Jurkat, Clone E6-1 (cell line): ENCODE measurements around the gene PCLAF.
"Not testable (repeated sequence)": the region's sequence is repeated elsewhere in the genome, so short reads cannot be mapped to it uniquely, and the experiment has no call there.

Experiments
- DNase-seq: peaks from one replicate; pipeline ENCODE4 v3.0.0-alpha.2; 2011; ENCODE audit warnings: low read depth, low spot score
- H3K4me3 ChIP-seq: 2 replicates; pipeline ENCODE4 v1.5.1; 2011; ENCODE audit warnings: mild to moderate bottlenecking, low read length, control low read depth, moderate library complexity

PCLAF gene

GRCh38 chr15:64373360-64373759 lies 7.9 kb downstream of the PCLAF start:
- H3K4me3 ChIP-seq = no peak overlapping the region
- no peak for DNase-seq

GRCh38 chr15:64371383-64371782 lies 9.9 kb downstream of the PCLAF start:
- DNase-seq = not testable (repeated sequence)

GRCh38 chr15:64369078-64369607 lies 12.1 kb downstream of the PCLAF start:
- H3K4me3 ChIP-seq = no peak overlapping the region
- no peak for DNase-seq

More at GRCh38 chr15:64371383-64371782, 9.9 kb downstream of the PCLAF start:
- H3K4me3 ChIP-seq = not testable (repeated sequence)

- H3K4me3 ChIP-seq = no peak overlapping the region
- DNase-seq = no peak
Observed at GRCh38 chr15:64361259-64361658, 20.0 kb downstream of the PCLAF start.

- DNase-seq = no peak
- H3K4me3 ChIP-seq = peak overlapping the region; percentile 95
Observed at GRCh38 chr15:64356710-64357040, 24.6 kb downstream of the PCLAF start.

- peak; percentile 98 for DNase-seq
- peak within 1 kb of the TSS; percentile 95 for H3K4me3 ChIP-seq
Observed at GRCh38 chr15:64355944-64356709, 25.1 kb downstream of the PCLAF start, which contains the start of gene CSNK1G1. Gene CSNK1G1 (minus strand): TSS chr15:64356173. CDS start chr15:64300499, 55,674 bp downstream.

- H3K4me3 ChIP-seq = peak overlapping the region; percentile 95
- peak; percentile 16 for DNase-seq
Observed at GRCh38 chr15:64355348-64355943, 25.8 kb downstream of the PCLAF start.

GRCh38 chr15:64354688-64355344 lies 26.4 kb downstream of the PCLAF start:
- no peak for DNase-seq
- peak overlapping the region; percentile 95 for H3K4me3 ChIP-seq

GRCh38 chr15:64351265-64351664 lies 30.0 kb downstream of the PCLAF start:
- no peak overlapping the region for H3K4me3 ChIP-seq
- no peak for DNase-seq

- DNase-seq = no peak
Observed at GRCh38 chr15:64349375-64349774, 31.9 kb downstream of the PCLAF start.

GRCh38 chr15:64348455-64348854 lies 32.8 kb downstream of the PCLAF start:
- DNase-seq = no peak
- H3K4me3 ChIP-seq = no peak overlapping the region

More at GRCh38 chr15:64349375-64349774, 31.9 kb downstream of the PCLAF start:
- no peak overlapping the region for H3K4me3 ChIP-seq

- not testable (repeated sequence) for H3K4me3 ChIP-seq, DNase-seq
Observed at GRCh38 chr15:64346242-64346641, 35.0 kb downstream of the PCLAF start.

GRCh38 chr15:64344651-64345294 lies 36.5 kb downstream of the PCLAF start:
- no peak overlapping the region for H3K4me3 ChIP-seq
- no peak for DNase-seq

GRCh38 chr15:64343841-64344240 lies 37.4 kb downstream of the PCLAF start:
- H3K4me3 ChIP-seq = no peak overlapping the region
- no peak for DNase-seq

GRCh38 chr15:64343222-64343621 lies 38.0 kb downstream of the PCLAF start:
- H3K4me3 ChIP-seq = no peak overlapping the region
- no peak for DNase-seq

GRCh38 chr15:64341961-64342360 lies 39.3 kb downstream of the PCLAF start:
- no peak overlapping the region for H3K4me3 ChIP-seq
- no peak for DNase-seq

GRCh38 chr15:64340355-64340754 lies 40.9 kb downstream of the PCLAF start:
- DNase-seq = no peak
- no peak overlapping the region for H3K4me3 ChIP-seq

GRCh38 chr15:64337761-64338160 lies 43.5 kb downstream of the PCLAF start:
- no peak for DNase-seq
- H3K4me3 ChIP-seq = no peak overlapping the region
